ENCODE data around the gene SLAIN1.

Gene SLAIN1

DNA sequence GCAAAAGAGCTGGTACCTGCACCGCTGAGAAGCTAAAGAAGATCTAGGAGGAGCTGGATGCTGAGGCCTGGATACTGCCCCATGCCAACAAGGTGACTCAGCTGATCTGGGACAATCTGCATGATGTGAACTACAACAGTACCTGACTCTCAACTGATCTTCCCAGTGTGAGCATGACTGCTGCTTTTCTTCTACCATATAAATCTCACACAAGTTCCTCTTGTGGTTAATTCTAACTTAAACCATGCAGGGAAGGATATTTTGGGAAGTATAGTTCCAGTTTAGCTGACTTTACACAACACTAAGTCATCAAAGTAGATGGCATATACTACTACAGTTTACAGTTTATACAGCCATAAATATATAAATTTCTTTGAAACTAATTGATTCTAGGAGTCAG is 91.9 kb downstream of the SLAIN1 start:
- peaks cover 21% of the 10 kb centered on the region; the same call in 1 of the 2 replicates for H3K9me3 ChIP-seq (ENCODE audit: insufficient read depth, low read length)
- H3K36me3 ChIP-seq (ENCODE audit: insufficient read depth, insufficient read length, low read length): no peaks in the 10 kb centered on the region
- no peaks in the 10 kb centered on the region for H3K27me3 ChIP-seq (ENCODE audit: insufficient read depth, insufficient read length)
- DNase-seq (ENCODE audit: low read depth, low spot score): no peak
- no peak for TF ChIP-seq ZNF274 (IDR thresholded peaks at IDR 0.05; ENCODE audit: low read depth, low read length)
- H3K9ac ChIP-seq (ENCODE audit: insufficient read length, low read depth): no peak overlapping the region
- H3K4me1 ChIP-seq (ENCODE audit: insufficient read depth, insufficient read length): no peaks in the 10 kb centered on the region
- no peak overlapping the region for H3K4me3 ChIP-seq (ENCODE audit: insufficient read length, low read depth)

DNA sequence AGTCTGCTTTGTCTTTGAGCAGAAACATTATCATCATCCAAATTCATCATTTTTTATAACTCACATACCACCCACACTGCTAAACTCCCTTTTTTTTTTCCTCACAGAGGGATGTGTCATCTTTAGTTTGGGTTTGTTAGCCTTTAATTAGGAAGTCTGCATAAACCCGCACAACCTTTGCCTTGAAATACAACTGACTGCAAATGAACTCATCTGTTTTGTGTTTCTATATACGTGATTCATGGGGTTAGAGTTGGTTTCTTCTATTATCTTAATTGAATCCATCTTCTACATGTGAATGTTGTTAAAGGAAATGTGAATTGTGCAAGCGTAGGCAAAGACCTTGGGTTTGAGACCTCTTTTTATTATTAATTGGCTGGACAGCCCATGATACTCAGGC is 102.7 kb downstream of the SLAIN1 start:
- DNase-seq (ENCODE audit: low read depth, low spot score): no peak
- Histone ChIP-seq H3K4me3 (ENCODE audit: insufficient read length, low read depth) (no peak overlapping the region), H3K36me3 (ENCODE audit: insufficient read depth, insufficient read length, low read length) (no peaks in the 10 kb centered on the region), H3K9me3 (ENCODE audit: insufficient read depth, low read length) (no peaks in the 10 kb centered on the region), H3K9ac (ENCODE audit: insufficient read length, low read depth) (no peak overlapping the region), H3K4me1 (ENCODE audit: insufficient read depth, insufficient read length) (no peaks in the 10 kb centered on the region), H3K27me3 (ENCODE audit: insufficient read depth, insufficient read length) (no peaks in the 10 kb centered on the region)
- no peak for TF ChIP-seq ZNF274 (IDR thresholded peaks at IDR 0.05; ENCODE audit: low read depth, low read length)

DNA sequence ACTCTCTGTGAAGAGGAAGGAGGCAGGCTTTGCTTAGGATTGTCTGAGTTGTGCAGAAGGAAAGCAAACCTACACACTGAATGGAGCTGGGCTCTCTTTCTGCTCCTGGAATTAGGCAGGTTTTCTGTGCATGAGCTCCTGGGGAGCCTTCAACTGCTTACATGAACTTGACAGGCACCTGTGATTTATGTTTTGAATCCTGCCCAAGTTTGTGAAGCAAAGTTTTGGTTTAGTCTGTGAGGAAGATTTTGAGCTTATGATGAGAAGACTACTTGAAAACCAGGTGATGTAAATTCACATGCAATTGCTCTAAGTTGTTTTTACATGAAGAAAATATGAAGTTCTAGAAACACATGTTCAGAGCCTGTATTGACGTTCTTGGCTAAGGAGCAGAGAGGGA is 109.0 kb downstream of the SLAIN1 start:
- no peaks in the 10 kb centered on the region for H3K4me1 ChIP-seq (ENCODE audit: insufficient read depth, insufficient read length)
- DNase-seq (ENCODE audit: low read depth, low spot score): no peak
- H3K4me3 ChIP-seq (ENCODE audit: insufficient read length, low read depth): no peak overlapping the region
- no peaks in the 10 kb centered on the region for H3K27me3 ChIP-seq (ENCODE audit: insufficient read depth, insufficient read length)
- TF ChIP-seq ZNF274 (IDR thresholded peaks at IDR 0.05; ENCODE audit: low read depth, low read length): no peak
- no peak for TF ChIP-seq SUZ12 (IDR thresholded peaks at IDR 0.05; ENCODE audit: extremely low read depth, insufficient read depth, insufficient read length)
- TF ChIP-seq YY1 (IDR thresholded peaks at IDR 0.05; ENCODE audit: insufficient read depth, insufficient read length): no peak
- no peaks in the 10 kb centered on the region for H3K9me3 ChIP-seq (ENCODE audit: insufficient read depth, low read length)
- no peak overlapping the region for H3K9ac ChIP-seq (ENCODE audit: insufficient read length, low read depth)
- H3K36me3 ChIP-seq (ENCODE audit: insufficient read depth, insufficient read length, low read length): no peaks in the 10 kb centered on the region

DNA sequence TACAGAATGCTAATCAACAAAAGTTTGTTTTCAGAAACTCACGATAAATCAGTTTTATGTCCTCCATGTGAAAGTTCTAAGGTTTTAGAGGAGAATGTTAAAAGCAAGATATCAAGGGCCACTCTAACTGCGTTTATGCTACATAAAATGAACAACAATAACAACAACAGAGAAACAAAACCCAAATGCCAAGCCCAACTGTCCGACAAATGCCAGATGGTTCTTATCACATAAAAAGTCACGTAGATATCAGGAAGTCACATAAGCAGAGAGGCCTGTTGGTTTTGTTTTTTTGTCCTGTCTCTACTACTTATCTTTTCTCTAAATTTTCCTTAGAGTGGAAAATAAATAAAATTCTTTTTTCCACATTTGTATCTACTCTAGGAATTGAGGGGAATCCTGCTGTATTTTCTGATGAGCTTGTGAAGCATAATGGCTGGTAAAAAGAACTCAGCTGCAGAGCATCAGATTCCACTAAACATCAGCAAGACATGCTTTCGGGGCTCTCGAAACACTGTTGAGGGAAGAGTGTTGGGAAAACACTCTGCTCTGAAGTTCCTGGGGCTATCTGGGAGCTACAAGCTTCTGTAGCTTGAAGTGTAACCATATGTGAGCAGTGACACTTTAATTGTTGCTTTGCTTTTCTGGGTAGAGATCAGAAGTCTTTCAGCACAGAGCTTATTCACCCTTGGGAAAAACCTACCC is 110.1 kb downstream of the SLAIN1 start:
- TF ChIP-seq SUZ12 (IDR thresholded peaks at IDR 0.05; ENCODE audit: extremely low read depth, insufficient read depth, insufficient read length): no peak
- no peak for TF ChIP-seq ZNF274 (IDR thresholded peaks at IDR 0.05; ENCODE audit: low read depth, low read length)
- no peak for TF ChIP-seq YY1 (IDR thresholded peaks at IDR 0.05; ENCODE audit: insufficient read depth, insufficient read length)
- Histone ChIP-seq H3K9ac (ENCODE audit: insufficient read length, low read depth) (no peak overlapping the region), H3K4me1 (ENCODE audit: insufficient read depth, insufficient read length) (no peaks in the 10 kb centered on the region), H3K36me3 (ENCODE audit: insufficient read depth, insufficient read length, low read length) (no peaks in the 10 kb centered on the region), H3K9me3 (ENCODE audit: insufficient read depth, low read length) (no peaks in the 10 kb centered on the region), H3K4me3 (ENCODE audit: insufficient read length, low read depth) (no peak overlapping the region), H3K27me3 (ENCODE audit: insufficient read depth, insufficient read length) (no peaks in the 10 kb centered on the region)
- DNase-seq (ENCODE audit: low read depth, low spot score): no peak

- H3K27me3 ChIP-seq (ENCODE audit: insufficient read depth, insufficient read length): no peaks in the 10 kb centered on the region
- DNase-seq (ENCODE audit: low read depth, low spot score): no peak
- H3K9ac ChIP-seq (ENCODE audit: insufficient read length, low read depth): no peak overlapping the region
These were observed 112.9 kb downstream of the SLAIN1 start for GRCh38 chr13:77810430-77810829.

GRCh38 chr13:77810878-77811277 is 113.4 kb downstream of the SLAIN1 start:
- no peak for DNase-seq (ENCODE audit: low read depth, low spot score)
- H3K9me3 ChIP-seq (ENCODE audit: insufficient read depth, low read length): no peaks in the 10 kb centered on the region

More at GRCh38 chr13:77810430-77810829, 112.9 kb downstream of the SLAIN1 start:
- TF ChIP-seq ZNF274 (IDR thresholded peaks at IDR 0.05; ENCODE audit: low read depth, low read length) (no peak), YY1 (IDR thresholded peaks at IDR 0.05; ENCODE audit: insufficient read depth, insufficient read length) (no peak), SUZ12 (IDR thresholded peaks at IDR 0.05; ENCODE audit: extremely low read depth, insufficient read depth, insufficient read length) (no peak)
- no peaks in the 10 kb centered on the region for H3K4me1 ChIP-seq (ENCODE audit: insufficient read depth, insufficient read length)
- H3K36me3 ChIP-seq (ENCODE audit: insufficient read depth, insufficient read length, low read length): no peaks in the 10 kb centered on the region
- no peak overlapping the region for H3K4me3 ChIP-seq (ENCODE audit: insufficient read length, low read depth)
- H3K9me3 ChIP-seq (ENCODE audit: insufficient read depth, low read length): no peaks in the 10 kb centered on the region

DNA sequence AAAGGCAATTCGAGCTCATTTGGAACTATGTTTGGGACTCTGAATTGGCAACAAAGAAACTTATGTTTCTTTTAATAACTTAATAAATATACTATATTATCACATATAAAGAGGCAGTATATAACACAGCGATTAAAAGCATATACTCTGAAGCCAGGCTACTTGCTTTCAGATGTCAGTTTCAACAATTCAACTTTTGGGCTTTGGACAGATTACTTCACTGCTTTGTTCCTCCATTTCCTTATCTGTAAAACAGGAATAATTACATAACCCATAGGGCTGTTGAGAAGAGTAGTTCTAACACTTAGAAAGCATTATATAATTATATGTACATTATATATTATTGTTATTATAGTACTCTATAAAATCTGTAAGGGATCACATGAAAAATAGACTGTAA is 113.9 kb downstream of the SLAIN1 start:
- H3K4me1 ChIP-seq (ENCODE audit: insufficient read depth, insufficient read length): no peaks in the 10 kb centered on the region
- no peaks in the 10 kb centered on the region for H3K9me3 ChIP-seq (ENCODE audit: insufficient read depth, low read length)
- DNase-seq (ENCODE audit: low read depth, low spot score): no peak
- H3K4me3 ChIP-seq (ENCODE audit: insufficient read length, low read depth): no peak overlapping the region
- no peak for TF ChIP-seq SUZ12 (IDR thresholded peaks at IDR 0.05; ENCODE audit: extremely low read depth, insufficient read depth, insufficient read length)
- TF ChIP-seq YY1 (IDR thresholded peaks at IDR 0.05; ENCODE audit: insufficient read depth, insufficient read length): no peak
- no peak for TF ChIP-seq ZNF274 (IDR thresholded peaks at IDR 0.05; ENCODE audit: low read depth, low read length)
- H3K9ac ChIP-seq (ENCODE audit: insufficient read length, low read depth): no peak overlapping the region
- H3K36me3 ChIP-seq (ENCODE audit: insufficient read depth, insufficient read length, low read length): no peaks in the 10 kb centered on the region
- H3K27me3 ChIP-seq (ENCODE audit: insufficient read depth, insufficient read length): no peaks in the 10 kb centered on the region

More at GRCh38 chr13:77810878-77811277, 113.4 kb downstream of the SLAIN1 start:
- no peaks in the 10 kb centered on the region for H3K27me3 ChIP-seq (ENCODE audit: insufficient read depth, insufficient read length)
- no peaks in the 10 kb centered on the region for H3K4me1 ChIP-seq (ENCODE audit: insufficient read depth, insufficient read length)
- no peaks in the 10 kb centered on the region for H3K36me3 ChIP-seq (ENCODE audit: insufficient read depth, insufficient read length, low read length)
- no peak for TF ChIP-seq SUZ12 (IDR thresholded peaks at IDR 0.05; ENCODE audit: extremely low read depth, insufficient read depth, insufficient read length)
- no peak for TF ChIP-seq YY1 (IDR thresholded peaks at IDR 0.05; ENCODE audit: insufficient read depth, insufficient read length)
- TF ChIP-seq ZNF274 (IDR thresholded peaks at IDR 0.05; ENCODE audit: low read depth, low read length): no peak
- no peak overlapping the region for H3K4me3 ChIP-seq (ENCODE audit: insufficient read length, low read depth)
- no peak overlapping the region for H3K9ac ChIP-seq (ENCODE audit: insufficient read length, low read depth)
